Suprapubic skin (tissue), 4 donors: ENCODE measurements around the gene TRIML1.
"Not testable (repeated sequence)": the region's sequence is repeated elsewhere in the genome, so short reads cannot be mapped to it uniquely, and the experiment has no call there.

Experiments used
- CTCF ChIP-seq, 2 donors: fragments of 200-600 bp in 1 of 2; fragments of 450-650 bp in 1 of 2; sonication (generic) in 1 of 2; IDR thresholded peaks; one replicate each; pipeline ENCODE4 v1.5.1; 2016 to 2019; ENCODE audit warnings: antibody characterized with exemption in 2 of 2, mild to moderate bottlenecking in 1 of 2, moderate library complexity in 1 of 2
- POLR2A ChIP-seq, 2 donors: fragments of 450-650 bp; IDR thresholded peaks; one replicate each; pipeline ENCODE4 v1.6.1; 2017; ENCODE audit warnings: antibody characterized with exemption in 2 of 2, mild to moderate bottlenecking in 2 of 2, moderate library complexity in 2 of 2
- POLR2AphosphoS5 ChIP-seq, 3 donors: sonication (generic); formaldehyde crosslinking; IDR thresholded peaks; one replicate each; pipeline ENCODE4 v1.6.1; 2017; ENCODE audit warnings: antibody characterized with exemption in 3 of 3

DNA sequence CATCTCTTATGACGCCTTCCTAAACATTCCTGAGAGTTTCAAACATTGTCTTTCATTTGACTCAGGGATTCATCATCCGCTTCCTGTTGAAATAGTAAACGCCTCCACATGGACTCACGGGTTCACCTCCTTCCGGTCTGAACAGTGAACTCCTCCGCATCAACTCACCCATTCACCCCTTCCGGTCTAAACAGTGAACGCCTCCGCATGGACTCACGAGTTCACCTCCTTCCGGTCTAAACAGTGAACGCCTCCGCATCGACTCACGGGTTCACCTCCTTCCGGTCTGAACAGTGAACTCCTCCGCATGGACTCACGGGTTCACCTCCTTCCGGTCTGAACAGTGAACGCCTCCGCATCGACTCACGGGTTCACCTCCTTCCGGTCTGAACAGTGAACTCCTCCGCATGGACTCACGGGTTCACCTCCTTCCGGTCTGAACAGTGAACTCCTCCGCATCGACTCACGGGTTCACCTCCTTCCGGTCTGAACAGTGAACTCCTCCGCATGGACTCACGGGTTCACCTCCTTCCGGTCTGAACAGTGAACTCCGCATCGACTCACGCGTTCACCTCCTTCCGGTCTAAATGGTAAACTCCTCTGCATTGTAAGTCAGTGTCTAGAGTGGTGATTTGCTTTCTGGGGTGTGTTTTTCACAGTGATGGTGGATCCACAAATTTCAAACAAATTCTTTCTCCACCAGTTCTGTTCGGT is 20.4 kb downstream of the TRIML1 start:
- not testable (repeated sequence) for TF ChIP-seq CTCF, POLR2A, POLR2AphosphoS5 (IDR thresholded peaks at IDR 0.05)
